ENCODE measurements around the gene MUC21. TPM values are rescaled to one million over a fixed set of nuclear protein-coding genes. Genes with fewer than 3 reads are reported as not detected.
"Not testable (repeated sequence)": the region's sequence is repeated elsewhere in the genome, so short reads cannot be mapped to it uniquely, and the experiment has no call there.

The MUC21 gene
- total RNA-seq, 1 experiment from 2014 or later, result not detected

DNA sequence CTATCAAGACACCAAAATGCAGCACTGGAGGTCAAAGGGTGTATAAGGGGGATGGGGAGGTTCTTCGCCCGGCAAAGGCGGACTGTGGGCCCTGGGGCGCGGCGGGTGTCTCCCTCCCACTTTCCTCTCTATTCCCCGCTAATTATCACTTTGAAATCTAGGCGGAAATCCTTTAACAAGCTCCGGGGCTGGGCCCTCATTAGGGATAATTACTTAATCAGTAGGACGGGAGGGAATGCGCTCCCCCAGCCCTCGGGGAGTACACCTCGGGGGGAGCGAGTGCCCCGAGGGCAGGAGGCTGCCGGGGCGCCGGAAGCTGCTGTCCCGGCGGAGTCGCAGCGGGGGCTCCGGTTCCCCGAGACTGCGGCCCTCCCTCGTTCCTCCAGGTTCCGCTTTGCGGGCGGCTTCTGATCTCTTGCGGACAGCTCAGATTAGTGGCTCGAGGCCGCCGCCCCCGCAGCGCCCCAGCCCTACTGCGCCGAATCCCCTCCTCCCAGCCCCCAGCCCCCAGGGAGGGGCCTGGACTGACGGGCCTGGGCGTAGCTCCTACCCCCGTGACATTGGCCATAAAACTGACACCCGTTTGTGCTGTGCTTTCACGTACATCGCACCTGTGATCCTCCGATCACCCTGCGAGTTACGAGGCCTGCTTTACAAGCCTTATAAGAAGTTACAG, 28.0 kb upstream of the MUC21 start:
- Histone ChIP-seq H3K36me3 (no peaks in the 10 kb centered on the region), H3K4me3 (no peak overlapping the region), H3K27ac (no peak overlapping the region), H3K4me1 (replicated peaks) (no peaks in the 10 kb centered on the region), H3K27me3 (replicated peaks) (no peaks in the 10 kb centered on the region; the same call in none of the 2 replicates), H3K9me3 (replicated peaks) (no peaks in the 10 kb centered on the region)
- no peak for DNase-seq (ENCODE audit: low read depth in 1 of 2, low spot score in 2 of 2)

DNA sequence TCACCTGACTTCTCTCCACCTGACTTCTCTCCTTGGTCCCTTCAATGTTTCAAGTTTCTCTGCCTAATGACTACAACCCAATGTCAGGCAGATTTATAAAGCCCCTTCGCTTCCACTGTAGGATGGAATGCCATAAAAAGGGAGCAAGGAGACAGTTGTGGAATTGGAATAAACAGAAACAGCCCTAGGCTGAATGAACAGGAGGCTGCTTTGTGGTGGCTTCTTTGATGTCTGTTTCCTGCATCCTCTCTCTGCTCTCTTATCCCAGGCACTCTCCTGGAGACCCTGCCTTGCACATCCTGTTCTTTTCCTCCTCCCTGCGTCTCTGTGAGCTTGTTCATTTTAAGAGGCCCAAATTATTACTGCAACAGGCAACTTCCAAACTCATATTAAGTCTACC, 25.8 kb upstream of the MUC21 start:
- DNase-seq (ENCODE audit: low read depth in 1 of 2, low spot score in 2 of 2), result no peak
- Histone ChIP-seq H3K4me1 (replicated peaks) (no peaks in the 10 kb centered on the region), H3K36me3 (no peaks in the 10 kb centered on the region), H3K27me3 (replicated peaks) (no peaks in the 10 kb centered on the region; the same call in none of the 2 replicates), H3K9me3 (replicated peaks) (no peaks in the 10 kb centered on the region), H3K27ac (no peak overlapping the region), H3K4me3 (no peak overlapping the region)

DNA sequence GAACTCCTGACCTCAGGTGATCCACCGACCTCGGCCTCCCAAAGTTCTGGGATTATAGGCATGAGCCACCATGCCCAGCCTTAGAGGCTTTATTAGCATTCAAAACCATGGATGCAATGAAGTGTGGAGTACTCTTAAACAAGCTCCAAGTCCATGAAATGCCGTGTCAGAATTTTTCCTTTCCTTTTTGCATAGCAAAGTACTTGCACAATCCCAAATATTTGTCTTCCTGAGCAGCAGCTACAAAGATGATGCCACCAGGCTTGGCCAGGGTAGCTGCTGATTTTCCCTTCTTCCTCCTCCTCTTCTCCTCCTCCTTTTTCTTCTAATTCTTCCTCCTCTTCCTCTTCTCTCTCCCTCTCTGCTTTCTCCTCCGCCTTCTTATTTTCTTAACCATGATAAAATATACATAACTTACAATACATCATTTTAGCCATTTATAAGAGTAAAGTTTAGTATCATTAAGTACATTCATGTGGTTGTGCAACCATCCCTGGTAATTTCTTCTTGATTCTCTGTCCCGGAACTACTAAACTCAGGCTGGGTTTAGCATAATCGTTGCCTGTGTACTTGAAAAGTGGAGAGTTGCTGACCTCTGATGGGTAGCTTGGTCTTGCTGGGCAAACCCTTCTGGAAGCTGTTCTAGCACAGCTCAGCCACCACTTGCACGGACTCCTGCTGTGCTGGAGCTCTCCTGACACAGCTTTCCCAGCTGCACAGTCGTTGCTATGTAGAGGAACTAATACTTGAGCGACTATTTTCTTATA, 22.4 kb upstream of the MUC21 start:
- DNase-seq (ENCODE audit: low read depth in 1 of 2, low spot score in 2 of 2), result no peak
- Histone ChIP-seq H3K4me3 (no peak overlapping the region), H3K4me1 (replicated peaks) (no peaks in the 10 kb centered on the region), H3K27ac (no peak overlapping the region), H3K36me3 (no peaks in the 10 kb centered on the region), H3K27me3 (replicated peaks) (no peaks in the 10 kb centered on the region; the same call in none of the 2 replicates), H3K9me3 (replicated peaks) (no peaks in the 10 kb centered on the region)

DNA sequence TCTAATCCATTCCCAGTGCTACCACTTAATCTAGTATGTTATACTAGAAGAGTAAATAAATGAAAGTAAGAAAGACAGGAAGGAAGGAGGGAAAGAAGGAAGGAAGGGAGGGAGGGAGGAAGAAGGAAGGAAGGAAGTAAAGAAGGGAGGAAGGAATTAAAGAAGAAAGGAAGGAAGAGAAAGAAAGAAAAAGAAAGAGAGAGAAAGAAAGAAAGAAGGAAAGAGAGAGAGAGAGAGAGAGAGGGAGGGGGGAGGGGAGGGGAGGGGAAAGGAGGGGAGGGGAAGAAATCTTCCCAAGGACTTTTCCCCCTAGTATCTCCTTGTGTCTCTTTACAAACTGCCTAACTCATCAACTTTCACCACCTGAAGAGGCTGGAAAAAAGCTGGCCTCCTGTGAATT, 20.8 kb upstream of the MUC21 start:
- DNase-seq (ENCODE audit: low read depth in 1 of 2, low spot score in 2 of 2), result no peak
- no peak overlapping the region for H3K27ac ChIP-seq
- H3K36me3 ChIP-seq, result no peaks in the 10 kb centered on the region
- no peak overlapping the region for H3K4me3 ChIP-seq
- no peaks in the 10 kb centered on the region for H3K4me1 ChIP-seq (replicated peaks)
- no peaks in the 10 kb centered on the region; the same call in 1 of the 2 replicates for H3K27me3 ChIP-seq (replicated peaks)
- H3K9me3 ChIP-seq (replicated peaks), result no peaks in the 10 kb centered on the region

DNA sequence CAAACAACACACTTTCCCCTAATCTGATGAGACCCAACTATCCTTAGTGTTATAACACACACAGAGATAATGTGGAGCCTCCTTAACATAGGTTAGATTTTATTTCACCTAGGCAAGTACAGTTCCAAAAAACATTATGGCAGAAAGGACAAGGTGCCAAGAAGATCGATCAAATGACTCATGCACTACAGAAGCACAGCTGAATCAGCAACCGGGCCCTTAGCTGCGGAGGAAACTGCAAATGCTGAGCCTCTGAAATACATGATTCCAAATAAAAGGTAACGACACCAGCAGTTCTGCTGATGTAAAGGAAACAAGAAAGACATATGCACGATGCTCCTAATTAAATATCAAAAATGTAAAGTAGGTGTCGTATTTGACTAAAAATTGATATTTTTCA, 19.9 kb upstream of the MUC21 start:
- no peaks in the 10 kb centered on the region; the same call in 1 of the 2 replicates for H3K27me3 ChIP-seq (replicated peaks)
- no peak overlapping the region for H3K27ac ChIP-seq
- H3K36me3 ChIP-seq, result no peaks in the 10 kb centered on the region
- no peak for DNase-seq (ENCODE audit: low read depth in 1 of 2, low spot score in 2 of 2)
- H3K9me3 ChIP-seq (replicated peaks), result no peaks in the 10 kb centered on the region
- H3K4me3 ChIP-seq, result no peak overlapping the region
- H3K4me1 ChIP-seq (replicated peaks), result no peaks in the 10 kb centered on the region

DNA sequence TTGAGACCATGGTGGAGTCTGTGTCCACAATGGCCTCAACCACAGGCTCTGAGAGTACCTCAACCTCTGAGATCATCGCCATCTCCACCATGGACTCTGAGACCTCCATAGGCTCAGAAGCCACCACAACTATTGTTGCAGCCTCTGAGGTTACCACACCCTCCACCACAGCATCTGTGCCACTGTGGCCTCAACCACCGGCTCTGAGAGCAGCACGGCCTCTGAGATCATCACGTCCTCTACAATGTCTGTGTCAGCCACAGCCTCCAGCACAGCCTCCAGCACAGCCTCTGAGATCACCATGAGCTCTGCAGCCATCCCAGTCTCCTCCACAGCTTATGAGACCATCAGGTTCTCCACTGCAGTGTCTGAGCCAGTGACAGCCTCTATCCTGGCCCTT, 19.4 kb upstream of the MUC21 start:
- no peaks in the 10 kb centered on the region for H3K36me3 ChIP-seq
- H3K9me3 ChIP-seq (replicated peaks), result no peaks in the 10 kb centered on the region
- no peak overlapping the region for H3K27ac ChIP-seq
- H3K4me3 ChIP-seq, result no peak overlapping the region
- H3K4me1 ChIP-seq (replicated peaks), result no peaks in the 10 kb centered on the region
- DNase-seq (ENCODE audit: low read depth in 1 of 2, low spot score in 2 of 2), result no peak
- no peaks in the 10 kb centered on the region; the same call in 1 of the 2 replicates for H3K27me3 ChIP-seq (replicated peaks)

DNA sequence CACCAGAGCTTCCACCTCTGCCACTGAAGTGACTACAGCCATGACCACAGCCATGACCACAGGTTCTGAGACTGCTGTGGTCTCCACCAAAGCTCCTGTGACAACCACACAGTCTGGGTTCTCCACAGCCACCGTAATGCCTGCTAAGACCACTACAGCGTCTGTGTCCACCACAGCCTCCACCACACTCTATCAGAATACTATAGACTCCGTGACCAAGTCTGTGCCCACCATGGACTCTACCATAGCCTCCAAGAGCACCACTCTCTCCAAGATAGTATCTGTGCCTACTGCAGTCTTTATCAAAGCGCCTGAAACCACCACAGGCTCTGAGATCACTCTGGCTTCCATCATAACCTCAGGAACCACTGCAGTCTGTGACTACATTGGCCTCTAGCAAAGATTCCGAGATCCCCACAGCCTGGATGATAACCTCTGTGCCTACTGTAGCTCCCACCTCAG, 18.3 kb upstream of the MUC21 start:
- Histone ChIP-seq H3K27ac (no peak overlapping the region), H3K27me3 (replicated peaks) (no peaks in the 10 kb centered on the region), H3K4me1 (replicated peaks) (no peaks in the 10 kb centered on the region), H3K36me3 (no peaks in the 10 kb centered on the region), H3K9me3 (replicated peaks) (no peaks in the 10 kb centered on the region), H3K4me3 (no peak overlapping the region)
- DNase-seq (ENCODE audit: low read depth in 1 of 2, low spot score in 2 of 2), result no peak

DNA sequence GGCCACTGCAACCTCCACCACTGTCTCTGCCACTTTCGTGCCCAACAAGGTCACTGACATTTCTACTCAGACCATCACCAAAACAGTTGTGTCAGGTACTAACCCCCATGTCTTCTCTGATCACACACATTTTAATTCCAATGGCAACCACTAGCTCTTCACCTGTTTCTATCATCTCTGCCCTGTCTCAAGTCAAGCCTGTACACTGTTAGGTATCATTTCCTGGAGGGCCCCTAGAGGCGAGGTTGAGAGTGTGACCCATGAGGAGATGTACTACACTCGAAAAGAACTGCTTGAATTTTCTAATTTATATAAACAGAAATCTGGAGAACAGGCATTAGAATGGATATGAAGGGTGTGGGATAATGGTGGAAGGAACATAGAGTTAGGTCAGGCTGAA, 17.4 kb upstream of the MUC21 start:
- DNase-seq (ENCODE audit: low read depth in 1 of 2, low spot score in 2 of 2), result no peak
- Histone ChIP-seq H3K27me3 (replicated peaks) (no peaks in the 10 kb centered on the region), H3K27ac (no peak overlapping the region), H3K4me1 (replicated peaks) (no peaks in the 10 kb centered on the region), H3K4me3 (no peak overlapping the region), H3K36me3 (no peaks in the 10 kb centered on the region), H3K9me3 (replicated peaks) (no peaks in the 10 kb centered on the region)

DNA sequence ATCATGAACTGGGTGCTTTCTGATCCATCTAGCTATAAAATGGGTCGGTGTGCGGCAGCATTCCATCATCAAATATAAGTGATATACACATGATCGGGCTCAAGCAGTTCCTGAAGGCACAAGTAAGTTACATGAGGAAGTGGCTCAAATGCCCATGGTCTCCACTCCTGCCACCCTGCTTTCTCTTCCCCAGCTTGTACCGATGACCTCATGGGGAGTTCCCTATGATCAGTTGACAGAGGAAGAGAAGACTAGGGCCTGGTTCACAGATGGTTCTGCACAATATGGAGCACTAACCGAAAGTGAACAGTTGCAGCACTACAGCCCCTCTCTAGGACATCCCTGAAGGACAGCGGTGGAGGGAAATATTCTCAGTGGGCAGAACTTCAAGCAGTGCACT, 14.3 kb upstream of the MUC21 start:
- not testable (repeated sequence) for H3K9me3 ChIP-seq (replicated peaks); H3K4me1 ChIP-seq (replicated peaks); H3K27ac ChIP-seq; H3K4me3 ChIP-seq; DNase-seq (ENCODE audit: low read depth in 1 of 2, low spot score in 2 of 2); H3K27me3 ChIP-seq (replicated peaks); H3K36me3 ChIP-seq

DNA sequence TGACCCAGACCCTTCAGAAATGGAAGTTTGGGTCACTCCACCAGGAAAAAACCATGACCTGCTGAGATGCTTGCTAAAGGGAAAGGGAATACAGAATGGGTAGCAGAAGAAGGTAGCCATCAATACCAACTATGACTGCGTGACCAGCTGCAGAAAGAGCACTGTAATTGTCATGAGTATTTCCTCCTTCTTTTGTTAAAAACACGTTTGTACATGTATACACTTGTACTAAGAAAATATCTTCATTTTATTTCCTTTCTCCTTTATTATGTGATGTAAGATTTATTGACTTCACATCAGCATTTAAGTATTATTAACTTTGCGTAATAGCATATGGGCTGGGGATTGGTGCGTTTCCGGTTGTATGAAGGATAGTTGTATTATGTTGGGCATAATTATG, 12.6 kb upstream of the MUC21 start:
- H3K4me1 ChIP-seq (replicated peaks), result no peaks in the 10 kb centered on the region
- no peak overlapping the region for H3K27ac ChIP-seq
- H3K9me3 ChIP-seq (replicated peaks), result no peaks in the 10 kb centered on the region
- H3K27me3 ChIP-seq (replicated peaks), result no peaks in the 10 kb centered on the region; the same call in 1 of the 2 replicates
- H3K4me3 ChIP-seq, result no peak overlapping the region
- H3K36me3 ChIP-seq, result no peaks in the 10 kb centered on the region
- DNase-seq (ENCODE audit: low read depth in 1 of 2, low spot score in 2 of 2), result no peak

DNA sequence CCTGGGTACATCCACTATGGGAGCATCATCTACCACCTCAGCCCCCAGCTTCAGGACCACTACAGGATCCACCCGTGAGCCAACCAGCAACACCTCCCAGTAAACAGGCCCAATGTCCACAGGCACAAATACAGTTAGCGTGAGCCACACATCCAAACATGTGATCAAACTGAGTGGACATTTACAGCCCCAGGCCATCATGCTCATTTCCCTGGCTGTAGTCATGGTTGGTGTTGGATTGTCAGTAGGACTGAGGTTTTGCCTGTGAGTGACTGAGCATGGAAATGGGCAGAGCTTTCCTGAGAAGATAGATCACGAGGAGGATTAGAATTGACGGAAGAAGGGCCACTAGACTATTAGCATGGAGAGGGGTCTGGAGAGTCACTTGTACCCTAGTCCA, 10.7 kb upstream of the MUC21 start:
- Histone ChIP-seq H3K4me1 (replicated peaks) (no peaks in the 10 kb centered on the region), H3K36me3 (no peaks in the 10 kb centered on the region), H3K27ac (no peak overlapping the region), H3K9me3 (replicated peaks) (no peaks in the 10 kb centered on the region), H3K4me3 (no peak overlapping the region), H3K27me3 (replicated peaks) (no peaks in the 10 kb centered on the region; the same call in 1 of the 2 replicates)
- no peak for DNase-seq (ENCODE audit: low read depth in 1 of 2, low spot score in 2 of 2)

DNA sequence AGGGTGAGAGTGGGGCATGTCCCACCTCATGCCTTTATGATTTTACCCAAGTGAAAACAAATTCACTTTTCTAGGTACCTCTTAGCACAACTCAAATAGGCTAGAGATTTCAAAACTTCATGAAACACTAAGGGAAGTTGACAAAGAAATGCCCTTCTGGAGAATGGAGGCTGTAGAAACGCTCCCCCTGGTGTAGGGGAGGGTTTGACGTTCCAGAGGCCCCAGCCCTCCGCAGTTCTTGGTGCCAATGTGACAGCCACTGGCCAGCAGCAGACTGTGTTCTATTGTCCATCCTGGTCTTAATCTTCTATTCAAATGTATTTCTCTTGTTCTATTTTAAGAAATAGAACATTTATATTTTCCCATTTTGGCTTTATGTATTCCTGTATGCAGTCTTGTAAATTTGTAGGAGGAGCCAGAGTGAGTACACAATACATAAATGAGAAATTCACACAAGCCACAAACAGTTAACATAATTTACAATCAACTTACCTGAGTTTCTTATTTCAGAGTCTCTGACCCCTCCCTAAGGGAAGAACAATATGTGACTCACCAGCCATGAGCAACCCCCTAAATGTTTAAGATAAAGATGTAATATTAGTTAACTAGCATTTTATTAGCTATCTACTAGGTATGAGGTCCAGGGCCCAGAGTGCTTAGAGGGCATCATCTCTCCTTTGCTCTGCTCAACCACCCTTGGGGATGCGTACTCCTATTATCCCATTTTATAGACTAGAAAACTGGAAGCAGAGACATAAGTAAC, 8.8 kb upstream of the MUC21 start:
- Histone ChIP-seq H3K4me3 (no peak overlapping the region), H3K9me3 (replicated peaks) (no peaks in the 10 kb centered on the region), H3K36me3 (no peaks in the 10 kb centered on the region), H3K4me1 (replicated peaks) (no peaks in the 10 kb centered on the region), H3K27ac (no peak overlapping the region), H3K27me3 (replicated peaks) (no peaks in the 10 kb centered on the region; the same call in 1 of the 2 replicates)
- no peak for DNase-seq (ENCODE audit: low read depth in 1 of 2, low spot score in 2 of 2)

DNA sequence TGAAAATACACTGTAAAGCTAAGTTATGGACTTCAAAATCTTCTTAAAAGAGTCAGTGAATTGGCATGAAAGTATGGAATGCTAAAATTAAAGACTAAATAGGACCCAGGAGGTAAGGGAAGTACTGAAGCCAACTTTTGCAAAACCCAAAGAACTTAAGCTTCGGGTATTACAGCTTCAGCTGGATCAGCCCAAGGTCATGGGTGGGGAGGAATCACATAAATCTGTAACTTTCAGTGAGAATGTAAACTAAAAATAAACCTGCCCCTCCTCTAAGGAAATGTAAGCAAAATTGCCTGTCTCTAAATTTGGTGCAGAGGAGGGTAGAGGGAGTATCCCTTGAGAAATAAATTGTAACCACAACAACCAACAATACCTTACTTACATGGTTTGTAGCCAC, 4.4 kb upstream of the MUC21 start:
- no peak for DNase-seq (ENCODE audit: low read depth in 1 of 2, low spot score in 2 of 2)
- 0 out of 2 replicates have a peak, but pooled peaks cover 5% of the 10 kb centered on the region for H3K4me1 ChIP-seq (replicated peaks)
- no peaks in the 10 kb centered on the region for H3K36me3 ChIP-seq
- no peak overlapping the region for H3K4me3 ChIP-seq
- H3K27me3 ChIP-seq (replicated peaks), result no peaks in the 10 kb centered on the region
- H3K27ac ChIP-seq, result no peak overlapping the region
- H3K9me3 ChIP-seq (replicated peaks), result no peaks in the 10 kb centered on the region

DNA sequence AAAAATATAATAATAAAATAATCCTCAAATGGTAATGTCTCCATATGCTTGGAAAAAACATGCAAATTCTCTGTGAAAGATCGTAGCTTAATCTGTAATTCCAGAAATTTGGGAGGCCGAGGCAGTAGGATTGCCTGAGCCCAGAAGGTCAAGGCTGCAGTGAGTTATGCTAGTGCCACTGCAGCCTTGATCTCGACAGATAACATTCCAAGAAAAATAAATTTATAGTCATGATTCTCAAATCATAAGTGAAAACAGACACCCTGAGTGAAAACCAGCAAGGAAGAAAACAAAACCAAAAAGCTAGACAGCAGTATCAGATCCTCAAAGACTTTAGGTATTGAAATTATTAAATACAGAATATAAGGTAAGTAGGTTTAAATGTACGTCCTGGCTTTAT, 3.8 kb upstream of the MUC21 start:
- H3K4me1 ChIP-seq (replicated peaks), result 0 out of 2 replicates have a peak, but pooled peaks cover 5% of the 10 kb centered on the region
- no peak for DNase-seq (ENCODE audit: low read depth in 1 of 2, low spot score in 2 of 2)
- H3K27me3 ChIP-seq (replicated peaks), result no peaks in the 10 kb centered on the region
- H3K36me3 ChIP-seq, result no peaks in the 10 kb centered on the region
- no peaks in the 10 kb centered on the region for H3K9me3 ChIP-seq (replicated peaks)
- H3K4me3 ChIP-seq, result no peak overlapping the region
- H3K27ac ChIP-seq, result no peak overlapping the region

Measured in SJSA1 (cell line).